HEK293 (cell line): Measurements from ENCODE around the gene PRSS35.

Experiments
- CTCF ChIA-PET: fragments of 350-600 bp; formaldehyde crosslinking; extraction: SDS; loops from one replicate; lab custom pipeline; 2021; ENCODE audit warnings: antibody characterized with exemption; lab: Yijun Ruan, JAX
- POLR2A ChIA-PET: fragments of 300-600 bp; formaldehyde crosslinking; extraction: SDS; loops from one replicate; lab custom pipeline; 2020; ENCODE audit warnings: antibody characterized with exemption, inconsistent platforms; lab: Yijun Ruan, JAX
- H3K27ac ChIP-seq: fragments of 200-500 bp; sonication (Bioruptor generic); 2 replicates; pipeline ENCODE4 v1.5.1; 2014; ENCODE audit warnings: low read depth, low read length, control low read depth, inconsistent platforms; ENCODE audit errors: extremely low read depth
- H3K36me3 ChIP-seq, 2 experiments: fragments of 200-500 bp in 1 of 2; sonication (Bioruptor generic) in 1 of 2; 1 replicate in 1 of 2; 2 replicates in 1 of 2; pipeline ENCODE4 v1.5.1; 2014 to 2017; ENCODE audit warnings: inconsistent platforms in 2 of 2, low read length in 2 of 2; ENCODE audit not compliant: control insufficient read depth in 2 of 2, insufficient read depth in 1 of 2
- H3K4me1 ChIP-seq: fragments of 200-500 bp; sonication (Bioruptor generic); 2 replicates; pipeline ENCODE4 v1.5.1; 2014; ENCODE audit warnings: mild to moderate bottlenecking, low read length, inconsistent platforms; ENCODE audit not compliant: control insufficient read depth, insufficient read depth
- H3K4me3 ChIP-seq: 2 replicates; pipeline ENCODE4 v1.5.1; 2011; ENCODE audit warnings: low read depth, mild to moderate bottlenecking, control low read depth, low read length, moderate library complexity
- H3K9me3 ChIP-seq: fragments of 200-500 bp; sonication (Bioruptor generic); 2 replicates; pipeline ENCODE4 v1.5.1; 2014; ENCODE audit warnings: low read depth, low read length, inconsistent platforms; ENCODE audit not compliant: control insufficient read depth, insufficient read depth
- FEZF1 ChIP-seq: fragments of 450-650 bp; formaldehyde crosslinking; IDR thresholded peaks from 2 replicates; pipeline ENCODE4 v1.5.1; 2016; ENCODE audit warnings: missing biosample characterization, missing genetic modification characterization
- GFI1B ChIP-seq: fragments of 450-650 bp; formaldehyde crosslinking; IDR thresholded peaks from 2 replicates; pipeline ENCODE4 v1.5.1; 2016; ENCODE audit warnings: missing biosample characterization, missing genetic modification characterization
- KLF10 ChIP-seq: fragments of 450-650 bp; IDR thresholded peaks from 2 replicates; pipeline ENCODE4 v1.5.1; 2018; ENCODE audit warnings: missing biosample characterization, mild to moderate bottlenecking, missing genetic modification characterization
- MEIS1 ChIP-seq: sonication (generic); formaldehyde crosslinking; IDR thresholded peaks from 2 replicates; pipeline ENCODE4 v1.8.1; 2022; ENCODE audit warnings: missing genetic modification reagents, mild to moderate bottlenecking, borderline replicate concordance
- PRDM4 ChIP-seq: fragments of 450-650 bp; formaldehyde crosslinking; IDR thresholded peaks from 2 replicates; pipeline ENCODE4 v1.5.1; 2017; ENCODE audit warnings: missing biosample characterization, missing genetic modification characterization
- SCRT1 ChIP-seq: fragments of 450-650 bp; formaldehyde crosslinking; IDR thresholded peaks from 2 replicates; pipeline ENCODE4 v1.5.1; 2016; ENCODE audit warnings: missing biosample characterization, missing genetic modification characterization, borderline replicate concordance
- TCF7L2 ChIP-seq: IDR thresholded peaks from 2 replicates; pipeline ENCODE4 v1.6.1; 2011; ENCODE audit warnings: low read depth, mild to moderate bottlenecking, inconsistent platforms, low read length, moderate library complexity, borderline replicate concordance
- ZBTB21 ChIP-seq: fragments of 450-650 bp; formaldehyde crosslinking; IDR thresholded peaks from 2 replicates; pipeline ENCODE4 v1.5.1; 2017; ENCODE audit warnings: missing biosample characterization, missing genetic modification characterization
- ZBTB44 ChIP-seq: fragments of 450-650 bp; IDR thresholded peaks from 2 replicates; pipeline ENCODE4 v1.5.1; 2018; ENCODE audit warnings: missing biosample characterization, mild to moderate bottlenecking, missing genetic modification characterization
- ZBTB49 ChIP-seq: fragments of 450-650 bp; formaldehyde crosslinking; IDR thresholded peaks from 2 replicates; pipeline ENCODE4 v1.5.1; 2016; ENCODE audit warnings: missing biosample characterization, missing genetic modification characterization, low read depth
- ZNF132 ChIP-seq: fragments of 450-650 bp; formaldehyde crosslinking; IDR thresholded peaks from 2 replicates; pipeline ENCODE4 v1.5.1; 2017; ENCODE audit warnings: missing biosample characterization, missing genetic modification characterization, borderline replicate concordance
- ZNF133 ChIP-seq: fragments of 450-650 bp; formaldehyde crosslinking; IDR thresholded peaks from 2 replicates; pipeline ENCODE4 v1.5.1; 2016; ENCODE audit warnings: missing biosample characterization, missing genetic modification characterization
- ZNF138 ChIP-seq: fragments of 450-650 bp; formaldehyde crosslinking; IDR thresholded peaks from 2 replicates; pipeline ENCODE4 v1.5.1; 2016; ENCODE audit warnings: missing biosample characterization, missing genetic modification characterization, borderline replicate concordance
- ZNF24 ChIP-seq: fragments of 450-650 bp; formaldehyde crosslinking; IDR thresholded peaks from 2 replicates; pipeline ENCODE4 v1.5.1; 2016; ENCODE audit warnings: missing biosample characterization, missing genetic modification characterization
- ZNF274 ChIP-seq, 2 experiments: fragments of 200-500 bp in 1 of 2; fragments of 450-650 bp in 1 of 2; sonication (Bioruptor generic) in 1 of 2; formaldehyde crosslinking in 1 of 2; IDR thresholded peaks; 2 replicates each; pipeline versions ENCODE4 v1.5.1 to v1.6.1; 2014 to 2016; ENCODE audit warnings: borderline replicate concordance in 1 of 2, inconsistent platforms in 1 of 2, low read length in 1 of 2, missing biosample characterization in 1 of 2, missing genetic modification characterization in 1 of 2
- ZNF335 ChIP-seq: fragments of 450-650 bp; formaldehyde crosslinking; conservative IDR thresholded peaks from 2 replicates; pipeline ENCODE4 v1.5.1; 2016; ENCODE audit warnings: missing biosample characterization, missing genetic modification characterization
- ZNF391 ChIP-seq: fragments of 450-650 bp; formaldehyde crosslinking; IDR thresholded peaks from 2 replicates; pipeline ENCODE4 v1.5.1; 2016; ENCODE audit warnings: low read depth, missing biosample characterization, missing genetic modification characterization, borderline replicate concordance
- ZNF416 ChIP-seq: fragments of 450-650 bp; formaldehyde crosslinking; IDR thresholded peaks from 2 replicates; pipeline ENCODE4 v1.5.1; 2016; ENCODE audit warnings: missing biosample characterization, missing genetic modification characterization
- ZNF426 ChIP-seq: fragments of 450-650 bp; formaldehyde crosslinking; IDR thresholded peaks from 2 replicates; pipeline ENCODE4 v1.5.1; 2017; ENCODE audit warnings: missing biosample characterization, missing genetic modification characterization, mild to moderate bottlenecking, inconsistent platforms, moderate library complexity
- ZNF433 ChIP-seq: fragments of 450-650 bp; formaldehyde crosslinking; IDR thresholded peaks from 2 replicates; pipeline ENCODE4 v1.5.1; 2016; ENCODE audit warnings: missing biosample characterization, missing genetic modification characterization, low read depth
- ZNF521 ChIP-seq: fragments of 450-650 bp; formaldehyde crosslinking; IDR thresholded peaks from 2 replicates; pipeline ENCODE4 v1.5.1; 2017; ENCODE audit warnings: missing biosample characterization, mild to moderate bottlenecking, missing genetic modification characterization
- ZNF624 ChIP-seq: fragments of 450-650 bp; formaldehyde crosslinking; IDR thresholded peaks from 2 replicates; pipeline ENCODE4 v1.5.1; 2017; ENCODE audit warnings: missing biosample characterization, missing genetic modification characterization
- ZNF670 ChIP-seq: fragments of 450-650 bp; formaldehyde crosslinking; IDR thresholded peaks from 2 replicates; pipeline ENCODE4 v1.5.1; 2016; ENCODE audit warnings: missing biosample characterization, missing genetic modification characterization, low read depth
- ZNF701 ChIP-seq: fragments of 450-650 bp; formaldehyde crosslinking; IDR thresholded peaks from 2 replicates; pipeline ENCODE4 v1.5.1; 2016; ENCODE audit warnings: missing biosample characterization, missing genetic modification characterization
- ZNF707 ChIP-seq: fragments of 450-650 bp; formaldehyde crosslinking; IDR thresholded peaks from 2 replicates; pipeline ENCODE4 v1.5.1; 2016; ENCODE audit warnings: missing biosample characterization, missing genetic modification characterization
- ZNF76 ChIP-seq: fragments of 450-650 bp; formaldehyde crosslinking; IDR thresholded peaks from 2 replicates; pipeline ENCODE4; 2016; ENCODE audit warnings: low read depth, missing biosample characterization, missing genetic modification characterization, borderline replicate concordance
- ZNF777 ChIP-seq: fragments of 450-650 bp; formaldehyde crosslinking; IDR thresholded peaks from 2 replicates; pipeline ENCODE4 v1.5.1; 2017; ENCODE audit warnings: missing biosample characterization, missing genetic modification characterization, borderline replicate concordance
- ZSCAN5A ChIP-seq: fragments of 450-650 bp; formaldehyde crosslinking; IDR thresholded peaks from 2 replicates; pipeline ENCODE4 v1.5.1; 2016; ENCODE audit warnings: missing biosample characterization, missing genetic modification characterization

Gene PRSS35

GRCh38 chr6:83463886-83464285, 48.4 kb upstream of the PRSS35 start:
- no peak overlapping the region for H3K27ac ChIP-seq
- H3K36me3 ChIP-seq, result no peaks in the 10 kb centered on the region
- H3K9me3 ChIP-seq, result no peaks in the 10 kb centered on the region
- H3K4me1 ChIP-seq, result no peaks in the 10 kb centered on the region
- TF ChIP-seq ZBTB49 (tag by site-specific recombination) (no peak), ZNF133 (tag by site-specific recombination) (no peak), ZNF521 (tag by site-specific recombination) (no peak), ZNF391 (tag by site-specific recombination) (no peak), MEIS1 (no peak), FEZF1 (tag by site-specific recombination) (no peak), ZNF76 (tag by site-specific recombination) (no peak), ZNF707 (no peak), ZSCAN5A (tag by site-specific recombination) (no peak), TCF7L2 (no peak), ZBTB21 (no peak), ZNF138 (tag by site-specific recombination) (no peak), ZNF426 (tag by site-specific recombination) (no peak), ZNF24 (tag by site-specific recombination) (no peak), ZNF433 (no peak), ZNF670 (tag by site-specific recombination) (no peak), ZNF701 (tag by site-specific recombination) (no peak), ZNF335 (no peak)
- H3K4me3 ChIP-seq, result no peak overlapping the region
- CTCF ChIA-PET, result no interaction called here
- POLR2A ChIA-PET, result no interaction called here

GRCh38 chr6:83464381-83465140, 47.8 kb upstream of the PRSS35 start:
- ChIA-PET POLR2A (no interaction called here), CTCF (interaction anchor here (0.6 kb wide), 1 partner anchor 504 kb away, joined by 4 read pairs; no protein-coding TSS in a partner anchor)
- H3K27ac ChIP-seq, result no peak overlapping the region
- no peaks in the 10 kb centered on the region for H3K36me3 ChIP-seq
- no peaks in the 10 kb centered on the region for H3K4me1 ChIP-seq
- no peak overlapping the region for H3K4me3 ChIP-seq
- no peaks in the 10 kb centered on the region for H3K9me3 ChIP-seq
- TF ChIP-seq PRDM4 (peak; percentile 71), ZNF274 (IDR thresholded peaks at IDR 0.05; ENCODE audit: low read length) (no peak), ZNF274 (tag by site-specific recombination; IDR thresholded peaks at IDR 0.05; ENCODE audit: borderline replicate concordance) (no peak), ZNF132 (tag by site-specific recombination) (no peak), ZNF624 (tag by site-specific recombination) (no peak), GFI1B (tag by site-specific recombination) (no peak), MEIS1 (no peak), SCRT1 (tag by site-specific recombination) (peak; percentile 84), ZNF416 (tag by site-specific recombination) (no peak), ZBTB44 (0 out of 2 replicates have a peak, but pooled peaks have one; percentile 16), ZNF391 (tag by site-specific recombination) (no peak), ZNF777 (tag by site-specific recombination) (no peak), KLF10 (tag by site-specific recombination) (no peak)
